GM12872 (cell line): ENCODE data around the gene RASGEF1C.

Source experiments
- CTCF ChIP-seq: IDR thresholded peaks from 3 replicates; pipeline ENCODE4 v1.5.1; 2011; ENCODE audit warnings: low read depth, mild to moderate bottlenecking, low read length, moderate library complexity; ENCODE audit not compliant: insufficient read depth

Gene RASGEF1C

GRCh38 chr5:180112181-180112861 is 96.7 kb downstream of the RASGEF1C start:
- no peak for TF ChIP-seq CTCF

GRCh38 chr5:180111273-180112002 is 97.6 kb downstream of the RASGEF1C start:
- TF ChIP-seq CTCF, result no peak

GRCh38 chr5:180109920-180110319 is 99.1 kb downstream of the RASGEF1C start:
- TF ChIP-seq CTCF, result no peak

- no peak for TF ChIP-seq CTCF
These were observed 102.0 kb downstream of the RASGEF1C start for GRCh38 chr5:180107005-180107404.

GRCh38 chr5:180105827-180106312 is 103.1 kb downstream of the RASGEF1C start:
- no peak for TF ChIP-seq CTCF

GRCh38 chr5:180104168-180104530 is 104.9 kb downstream of the RASGEF1C start:
- no peak for TF ChIP-seq CTCF

GRCh38 chr5:180103487-180104167 is 105.4 kb downstream of the RASGEF1C start:
- TF ChIP-seq CTCF, result no peak
